ENCODE measurements around the gene CILP2.

DNA sequence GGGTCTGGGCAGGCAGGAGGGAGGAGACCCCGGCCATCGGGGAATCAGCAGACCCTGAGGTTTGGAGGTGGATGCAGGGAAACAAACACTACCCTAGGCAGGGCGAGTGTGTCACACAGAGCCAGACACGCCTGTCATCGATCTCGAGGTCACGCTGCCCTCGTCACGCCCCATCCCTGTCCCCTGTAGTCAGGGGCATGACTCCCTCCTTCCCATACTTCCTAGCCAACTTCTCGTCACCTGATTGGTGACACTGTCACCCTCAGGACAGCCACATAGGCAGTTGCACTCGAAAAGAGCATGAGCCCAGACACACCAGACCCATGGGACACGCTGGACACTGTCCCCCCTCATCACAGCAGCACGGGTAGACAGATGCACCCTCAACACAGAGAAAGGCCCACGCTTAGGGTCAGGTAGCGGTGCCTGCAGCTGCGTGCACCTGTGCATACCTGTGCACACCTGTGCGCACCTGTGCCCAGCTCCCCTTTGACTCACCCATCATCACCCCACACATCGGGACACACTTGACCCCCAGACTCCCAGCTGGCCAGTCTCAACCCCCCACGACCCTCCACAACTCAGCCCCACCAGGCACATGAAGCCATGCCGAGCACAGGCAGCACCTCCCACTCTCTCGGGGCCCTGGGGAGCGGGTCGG lies 11.9 kb downstream of the CILP2 start:
- no peak for TF ChIP-seq TAF1 (IDR thresholded peaks at IDR 0.05; ENCODE audit: control insufficient read depth, extremely low read depth, insufficient read depth, low read length, severe bottlenecking)
- no peak for TF ChIP-seq NR2C1 (IDR thresholded peaks at IDR 0.05)
- TF ChIP-seq NR2C1 (tag; IDR thresholded peaks at IDR 0.05): no peak
- no peak for TF ChIP-seq SNRNP70 (optimal IDR thresholded peaks at IDR 0.05; ENCODE audit: low read depth, low read length)
- no peak for TF ChIP-seq EGR1 (conservative IDR thresholded peaks at IDR 0.05)

Data from K562 (cell line).